Activated CD8-positive, alpha-beta memory T cell treated with anti-CD3 and anti-CD28 coated beads, Interleukin-2, amount 50 U/mL, for 1 hour (primary cell): ENCODE measurements around the gene LMOD1.
"Not testable (repeated sequence)": the region's sequence is repeated elsewhere in the genome, so short reads cannot be mapped to it uniquely, and the experiment has no call there.

Source experiments
- DNase-seq: peaks from one replicate; pipeline ENCODE4 v3.0.0-alpha.2; 2020; ENCODE audit errors: extremely low read depth

LMOD1 gene

GRCh38 chr1:201947697-201948008 lies 1.3 kb upstream of the LMOD1 start:
- DNase-seq, result no peak

- no peak for DNase-seq
These were observed 505 bp downstream of the LMOD1 start for GRCh38 chr1:201945863-201946223.

- no peak for DNase-seq
These were observed 1.2 kb downstream of the LMOD1 start for GRCh38 chr1:201945157-201945556.

GRCh38 chr1:201944639-201945038 lies 1.7 kb downstream of the LMOD1 start:
- DNase-seq, result no peak

- DNase-seq, result no peak
These were observed 2.3 kb downstream of the LMOD1 start for GRCh38 chr1:201944002-201944401.

- no peak for DNase-seq
These were observed 4.2 kb downstream of the LMOD1 start for GRCh38 chr1:201942129-201942495.

GRCh38 chr1:201941420-201942128 lies 4.8 kb downstream of the LMOD1 start:
- no peak for DNase-seq

GRCh38 chr1:201940316-201940715 lies 6.0 kb downstream of the LMOD1 start:
- not testable (repeated sequence) for DNase-seq

- DNase-seq, result no peak
These were observed 6.8 kb downstream of the LMOD1 start for GRCh38 chr1:201939574-201939973.

GRCh38 chr1:201939148-201939547 lies 7.2 kb downstream of the LMOD1 start:
- no peak for DNase-seq

- DNase-seq, result no peak
These were observed 7.8 kb downstream of the LMOD1 start for GRCh38 chr1:201938440-201939035.

- DNase-seq, result no peak
These were observed 8.6 kb downstream of the LMOD1 start for GRCh38 chr1:201937624-201938213.

GRCh38 chr1:201933840-201934430 lies 12.4 kb downstream of the LMOD1 start:
- no peak for DNase-seq

- DNase-seq, result no peak
These were observed 15.5 kb downstream of the LMOD1 start for GRCh38 chr1:201930803-201931202.

- no peak for DNase-seq
These were observed 16.2 kb downstream of the LMOD1 start for GRCh38 chr1:201930137-201930536.

- no peak for DNase-seq
These were observed 18.1 kb downstream of the LMOD1 start for GRCh38 chr1:201928266-201928665.

- DNase-seq, result no peak
These were observed 20.2 kb downstream of the LMOD1 start for GRCh38 chr1:201925981-201926645.

GRCh38 chr1:201925301-201925567 lies 21.1 kb downstream of the LMOD1 start:
- DNase-seq, result no peak

GRCh38 chr1:201921952-201922558 lies 24.3 kb downstream of the LMOD1 start:
- DNase-seq, result no peak

GRCh38 chr1:201918343-201918742 lies 28.0 kb downstream of the LMOD1 start:
- DNase-seq, result no peak

GRCh38 chr1:201917362-201918033 lies 28.9 kb downstream of the LMOD1 start:
- DNase-seq, result no peak

GRCh38 chr1:201916649-201917249 lies 29.6 kb downstream of the LMOD1 start:
- DNase-seq, result no peak
